Uterus (tissue), 2 donors: ENCODE results near the gene SEPHS1.

Source experiments
- CTCF ChIP-seq, 4 experiments: fragments of 200-600 bp in 2 of 4; fragments of 450-650 bp in 2 of 4; sonication (generic) in 2 of 4; IDR thresholded peaks; one replicate each; pipeline ENCODE4 v1.5.1; 2016 to 2019; ENCODE audit warnings: antibody characterized with exemption in 4 of 4, mild to moderate bottlenecking in 2 of 4, moderate library complexity in 1 of 4
- POLR2A ChIP-seq, 2 donors: fragments of 450-650 bp; IDR thresholded peaks; one replicate each; pipeline ENCODE4 v1.6.1; 2016; ENCODE audit warnings: antibody characterized with exemption in 2 of 2, mild to moderate bottlenecking in 1 of 2, moderate library complexity in 1 of 2

GRCh38 chr10:13351340-13351915, 3.3 kb upstream of the SEPHS1 start:
- no peak for TF ChIP-seq CTCF (IDR thresholded peaks at IDR 0.05)
- no peak for TF ChIP-seq POLR2A (IDR thresholded peaks at IDR 0.05)
